ENCODE results near the gene IQSEC2.

DNA sequence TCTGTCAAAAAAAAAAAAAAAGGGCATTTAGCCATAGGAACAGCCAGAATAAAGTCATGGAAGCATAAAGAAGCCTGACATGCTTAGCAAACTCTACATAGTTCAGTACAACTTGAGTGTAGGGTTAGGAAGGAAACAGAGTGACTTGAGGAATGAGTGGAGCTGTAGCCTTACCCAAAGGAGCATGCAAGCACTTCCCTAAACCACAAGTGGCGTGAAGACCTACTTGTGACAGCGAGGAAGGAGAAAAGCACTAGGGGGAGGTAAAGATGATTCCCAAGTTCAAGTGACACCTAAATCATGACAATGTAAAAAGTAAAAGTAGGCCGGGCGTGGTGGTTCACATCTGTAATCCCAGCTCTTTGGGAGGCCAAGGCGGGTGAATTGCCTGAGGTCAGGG is 21.8 kb upstream of the IQSEC2 start:
- TF ChIP-seq, protein P1, sequence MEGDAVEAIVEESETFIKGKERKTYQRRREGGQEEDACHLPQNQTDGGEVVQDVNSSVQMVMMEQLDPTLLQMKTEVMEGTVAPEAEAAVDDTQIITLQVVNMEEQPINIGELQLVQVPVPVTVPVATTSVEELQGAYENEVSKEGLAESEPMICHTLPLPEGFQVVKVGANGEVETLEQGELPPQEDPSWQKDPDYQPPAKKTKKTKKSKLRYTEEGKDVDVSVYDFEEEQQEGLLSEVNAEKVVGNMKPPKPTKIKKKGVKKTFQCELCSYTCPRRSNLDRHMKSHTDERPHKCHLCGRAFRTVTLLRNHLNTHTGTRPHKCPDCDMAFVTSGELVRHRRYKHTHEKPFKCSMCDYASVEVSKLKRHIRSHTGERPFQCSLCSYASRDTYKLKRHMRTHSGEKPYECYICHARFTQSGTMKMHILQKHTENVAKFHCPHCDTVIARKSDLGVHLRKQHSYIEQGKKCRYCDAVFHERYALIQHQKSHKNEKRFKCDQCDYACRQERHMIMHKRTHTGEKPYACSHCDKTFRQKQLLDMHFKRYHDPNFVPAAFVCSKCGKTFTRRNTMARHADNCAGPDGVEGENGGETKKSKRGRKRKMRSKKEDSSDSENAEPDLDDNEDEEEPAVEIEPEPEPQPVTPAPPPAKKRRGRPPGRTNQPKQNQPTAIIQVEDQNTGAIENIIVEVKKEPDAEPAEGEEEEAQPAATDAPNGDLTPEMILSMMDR (IDR thresholded peaks at IDR 0.05) = no peak
- TF ChIP-seq POLR2A (IDR thresholded peaks at IDR 0.05) = no peak
